HL-60 (cell line): ENCODE measurements around the gene THBS3.
A peak's percentile ranks its signal among the peaks of the same experiment; 100 is the strongest.

Source experiments
- DNase-seq, 2 experiments: peaks; one replicate each; pipeline ENCODE4 v3.0.0-alpha.2; 2010 to 2020; ENCODE audit warnings: low read depth in 1 of 2, low spot score in 1 of 2
- H3K27ac ChIP-seq: fragments of 250-450 bp; sonication (Bioruptor Pico); replicated peaks from 2 replicates; pipeline ENCODE4 v1.5.1; 2020; ENCODE audit warnings: mild to moderate bottlenecking, moderate library complexity
- H3K27me3 ChIP-seq: fragments of 250-450 bp; sonication (Bioruptor Pico); 2 replicates; pipeline ENCODE4 v1.5.1; 2021; ENCODE audit warnings: mild to moderate bottlenecking, moderate library complexity; ENCODE audit not compliant: insufficient read depth, poor library complexity, severe bottlenecking
- H3K4me3 ChIP-seq: replicated peaks from 2 replicates; pipeline ENCODE4 v1.5.1; 2011; ENCODE audit warnings: mild to moderate bottlenecking, control low read depth, low read length; ENCODE audit not compliant: insufficient read depth
- CTCF ChIP-seq: IDR thresholded peaks from one replicate; pipeline ENCODE4 v1.5.1; 2011; ENCODE audit warnings: low read length, control low read depth, inconsistent platforms; ENCODE audit not compliant: insufficient read depth
- GABPA ChIP-seq: IDR thresholded peaks from 2 replicates; pipeline ENCODE4 v1.6.1; 2012; ENCODE audit warnings: low read depth
- POLR2AphosphoS5 ChIP-seq: IDR thresholded peaks from 2 replicates; pipeline ENCODE4 v1.6.1; 2012; ENCODE audit warnings: low read depth
- REST ChIP-seq: IDR thresholded peaks from 2 replicates; pipeline ENCODE4 v1.6.1; 2012; ENCODE audit warnings: low read depth; ENCODE audit not compliant: insufficient replicate concordance
- SPI1 ChIP-seq: IDR thresholded peaks from 2 replicates; pipeline ENCODE4 v1.6.1; 2012; ENCODE audit warnings: low read depth, mild to moderate bottlenecking, borderline replicate concordance

The THBS3 gene

GRCh38 chr1:155179112-155180031 is 28.3 kb downstream of the THBS3 start:
- no peak for TF ChIP-seq CTCF
- peak; percentile 27; the same call in 1 of the 2 replicates for TF ChIP-seq SPI1
- Histone ChIP-seq H3K4me3 (no peak overlapping the region), H3K27ac (no peak overlapping the region), H3K27me3 (no peaks in the 10 kb centered on the region)
- DNase-seq, result no peak

- Histone ChIP-seq H3K27me3 (no peaks in the 10 kb centered on the region), H3K4me3 (peak overlapping the region; percentile 12; the same call in 1 of the 2 replicates), H3K27ac (no peak overlapping the region)
- DNase-seq, result no peak
- no peak for TF ChIP-seq POLR2AphosphoS5
These were observed 29.1 kb downstream of the THBS3 start for GRCh38 chr1:155178441-155179111.

- Histone ChIP-seq H3K4me3 (no peak overlapping the region), H3K27me3 (no peaks in the 10 kb centered on the region), H3K27ac (no peak overlapping the region)
- DNase-seq, result no peak
- no peak for TF ChIP-seq POLR2AphosphoS5
- no peak for TF ChIP-seq REST
- no peak for TF ChIP-seq GABPA
- TF ChIP-seq SPI1, result no peak
- no peak for TF ChIP-seq CTCF
These were observed 29.8 kb downstream of the THBS3 start for GRCh38 chr1:155177918-155178281.

GRCh38 chr1:155177192-155177917 is 30.3 kb downstream of the THBS3 start:
- Histone ChIP-seq H3K4me3 (no peak overlapping the region), H3K27me3 (no peaks in the 10 kb centered on the region), H3K27ac (no peak overlapping the region)
- no peak for DNase-seq
- TF ChIP-seq POLR2AphosphoS5, result no peak
- no peak for TF ChIP-seq CTCF
- TF ChIP-seq REST, result no peak
- TF ChIP-seq SPI1, result no peak
- no peak for TF ChIP-seq GABPA
